Panc1 (cell line): ENCODE data around the gene FOXP2. TPM values are rescaled to one million over a fixed set of nuclear protein-coding genes. Genes with fewer than 3 reads are reported as not detected.

Experiments used
- ATAC-seq: fragments of 200-7000 bp; cut with Tn5 transposase; 2 replicates; pipeline ENCODE4 v1.9.1; 2020; ENCODE audit warnings: mild to moderate bottlenecking, moderate library complexity
- BruUV-seq: library from RNA; stranded (reverse); fragments of 400-500 nt; replicated peaks from 2 replicates; lab custom pipeline; 2021; lab: Mats Ljungman, UMichigan
- CTCF ChIA-PET: fragments of 300-600 bp; sonication (Branson Sonifier 250); formaldehyde crosslinking; loops from one replicate; lab custom pipeline; 2022; ENCODE audit warnings: antibody characterized with exemption; lab: Charles Lee
- POLR2A ChIA-PET: fragments of 300-600 bp; sonication (Branson Sonifier 250); formaldehyde crosslinking; loops from one replicate; lab custom pipeline; 2022; ENCODE audit warnings: antibody characterized with exemption; lab: Charles Lee
- DNase-seq: peaks from one replicate; pipeline ENCODE4 v3.0.0-alpha.2; 2010; ENCODE audit warnings: low read depth, low spot score
- H3K27ac ChIP-seq: 2 replicates; pipeline ENCODE4 v1.5.1; 2011; ENCODE audit warnings: mild to moderate bottlenecking, low read length, inconsistent platforms
- H3K27me3 ChIP-seq: fragments of 200-500 bp; sonication (Bioruptor generic); 2 replicates; pipeline ENCODE4 v1.6.0; 2014; ENCODE audit warnings: low read length, inconsistent platforms; ENCODE audit not compliant: control insufficient read depth, insufficient read depth
- H3K36me3 ChIP-seq: fragments of 200-500 bp; sonication (Bioruptor generic); 2 replicates; pipeline ENCODE4 v1.5.1; 2014; ENCODE audit warnings: inconsistent platforms, mild to moderate bottlenecking, low read length, moderate library complexity; ENCODE audit not compliant: control insufficient read depth, insufficient read depth
- H3K4me1 ChIP-seq: 2 replicates; pipeline ENCODE4 v1.5.1; 2011; ENCODE audit warnings: inconsistent platforms, mild to moderate bottlenecking, low read length, moderate library complexity; ENCODE audit not compliant: control insufficient read depth, insufficient read depth
- H3K4me3 ChIP-seq, 2 experiments: 2 replicates each; pipeline ENCODE4 v1.5.1; 2011 to 2012; ENCODE audit warnings: low read depth in 2 of 2, low read length in 2 of 2, mild to moderate bottlenecking in 2 of 2, inconsistent platforms in 1 of 2, moderate library complexity in 1 of 2
- H3K9me3 ChIP-seq: fragments of 200-500 bp; sonication (Bioruptor generic); 2 replicates; pipeline ENCODE4 v1.5.1; 2014; ENCODE audit warnings: low read depth, mild to moderate bottlenecking, inconsistent platforms, low read length, moderate library complexity; ENCODE audit not compliant: control insufficient read depth, insufficient read depth
- POLR2AphosphoS5 ChIP-seq: IDR thresholded peaks from 2 replicates; pipeline ENCODE4 v1.6.1; 2012; ENCODE audit warnings: mild to moderate bottlenecking, low read depth, low read length, moderate library complexity
- SIN3A ChIP-seq: IDR thresholded peaks from 2 replicates; pipeline ENCODE4 v1.6.1; 2012; ENCODE audit warnings: low read depth, mild to moderate bottlenecking, low read length, moderate library complexity, borderline replicate concordance; ENCODE audit not compliant: insufficient read depth
- TCF7L2 ChIP-seq: IDR thresholded peaks from 2 replicates; pipeline ENCODE4 v1.6.1; 2011; ENCODE audit warnings: mild to moderate bottlenecking, low read depth, low read length, inconsistent platforms
- in situ Hi-C: cut with HindIII; loops from 2 replicates; pipeline ENCODE4 v1.10.0; 2016; ENCODE audit warnings: low sequenced_read_pairs, low pct_unique_long_range_greater_than_20kb
- intact Hi-C: fragments of 100-400 bp; cut with micrococcal nuclease; formaldehyde crosslinking; loops from one replicate; pipeline ENCODE4 v1.10.0; 2022; ENCODE audit not compliant: unreplicated experiment
- total RNA-seq: library from RNA; stranded (reverse); gene quantifications from one replicate; pipeline ENCODE4 v1.2.1, GENCODE V29; 2021; ENCODE audit not compliant: unreplicated experiment
- TF ChIP-seq, protein P1 (sequence below), 2 experiments: IDR thresholded peaks; 2 replicates each; pipeline ENCODE4 v1.6.1; 2011 to 2012; ENCODE audit warnings: low read depth in 2 of 2, control low read depth in 1 of 2, low read length in 1 of 2, mild to moderate bottlenecking in 1 of 2, moderate library complexity in 1 of 2; ENCODE audit not compliant: insufficient read depth in 1 of 2
- TF ChIP-seq, protein P2 (sequence below): fragments of 450-650 bp; IDR thresholded peaks from 2 replicates; pipeline ENCODE4 v1.5.1; 2017; ENCODE audit warnings: mild to moderate bottlenecking

The FOXP2 gene
- total RNA-seq, 1 experiment from 2014 or later, result 0.54 TPM

DNA sequence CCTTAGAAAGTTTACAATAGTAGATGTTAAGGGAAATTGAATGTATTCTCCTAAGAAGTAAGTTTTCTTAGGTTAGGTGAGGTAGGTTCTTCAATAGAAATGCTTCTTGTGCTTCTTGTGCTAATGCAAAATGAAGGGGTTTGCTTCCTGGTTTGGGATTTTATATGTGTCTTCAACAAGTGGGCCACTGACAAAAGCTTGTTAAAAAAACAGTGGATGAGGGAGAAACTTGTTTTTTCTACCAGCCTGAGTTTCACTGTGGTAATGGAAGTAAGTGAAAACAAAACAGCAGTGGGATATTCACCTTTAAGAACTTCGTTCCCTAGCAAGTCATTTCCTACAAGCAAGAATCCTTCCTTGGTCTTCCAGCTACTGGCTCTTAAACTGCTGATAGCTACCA lies 107.5 kb downstream of the FOXP2 start:
- Histone ChIP-seq H3K4me3 (no peak overlapping the region), H3K4me1 (no peaks in the 10 kb centered on the region), H3K36me3 (no peaks in the 10 kb centered on the region), H3K27me3 (no peaks in the 10 kb centered on the region), H3K27ac (no peak overlapping the region; the same call in 1 of the 2 replicates), H3K9me3 (no peaks in the 10 kb centered on the region)
- ChIA-PET POLR2A (no interaction called here), CTCF (no interaction called here)
- TF ChIP-seq, protein P1, sequence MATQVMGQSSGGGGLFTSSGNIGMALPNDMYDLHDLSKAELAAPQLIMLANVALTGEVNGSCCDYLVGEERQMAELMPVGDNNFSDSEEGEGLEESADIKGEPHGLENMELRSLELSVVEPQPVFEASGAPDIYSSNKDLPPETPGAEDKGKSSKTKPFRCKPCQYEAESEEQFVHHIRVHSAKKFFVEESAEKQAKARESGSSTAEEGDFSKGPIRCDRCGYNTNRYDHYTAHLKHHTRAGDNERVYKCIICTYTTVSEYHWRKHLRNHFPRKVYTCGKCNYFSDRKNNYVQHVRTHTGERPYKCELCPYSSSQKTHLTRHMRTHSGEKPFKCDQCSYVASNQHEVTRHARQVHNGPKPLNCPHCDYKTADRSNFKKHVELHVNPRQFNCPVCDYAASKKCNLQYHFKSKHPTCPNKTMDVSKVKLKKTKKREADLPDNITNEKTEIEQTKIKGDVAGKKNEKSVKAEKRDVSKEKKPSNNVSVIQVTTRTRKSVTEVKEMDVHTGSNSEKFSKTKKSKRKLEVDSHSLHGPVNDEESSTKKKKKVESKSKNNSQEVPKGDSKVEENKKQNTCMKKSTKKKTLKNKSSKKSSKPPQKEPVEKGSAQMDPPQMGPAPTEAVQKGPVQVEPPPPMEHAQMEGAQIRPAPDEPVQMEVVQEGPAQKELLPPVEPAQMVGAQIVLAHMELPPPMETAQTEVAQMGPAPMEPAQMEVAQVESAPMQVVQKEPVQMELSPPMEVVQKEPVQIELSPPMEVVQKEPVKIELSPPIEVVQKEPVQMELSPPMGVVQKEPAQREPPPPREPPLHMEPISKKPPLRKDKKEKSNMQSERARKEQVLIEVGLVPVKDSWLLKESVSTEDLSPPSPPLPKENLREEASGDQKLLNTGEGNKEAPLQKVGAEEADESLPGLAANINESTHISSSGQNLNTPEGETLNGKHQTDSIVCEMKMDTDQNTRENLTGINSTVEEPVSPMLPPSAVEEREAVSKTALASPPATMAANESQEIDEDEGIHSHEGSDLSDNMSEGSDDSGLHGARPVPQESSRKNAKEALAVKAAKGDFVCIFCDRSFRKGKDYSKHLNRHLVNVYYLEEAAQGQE (IDR thresholded peaks at IDR 0.05; ENCODE audit: insufficient read depth in 1 of 2, low read depth in 2 of 2, low read length in 1 of 2), result no peak
- no peak for TF ChIP-seq SIN3A
- no peak for TF ChIP-seq POLR2AphosphoS5
- TF ChIP-seq, protein P2, sequence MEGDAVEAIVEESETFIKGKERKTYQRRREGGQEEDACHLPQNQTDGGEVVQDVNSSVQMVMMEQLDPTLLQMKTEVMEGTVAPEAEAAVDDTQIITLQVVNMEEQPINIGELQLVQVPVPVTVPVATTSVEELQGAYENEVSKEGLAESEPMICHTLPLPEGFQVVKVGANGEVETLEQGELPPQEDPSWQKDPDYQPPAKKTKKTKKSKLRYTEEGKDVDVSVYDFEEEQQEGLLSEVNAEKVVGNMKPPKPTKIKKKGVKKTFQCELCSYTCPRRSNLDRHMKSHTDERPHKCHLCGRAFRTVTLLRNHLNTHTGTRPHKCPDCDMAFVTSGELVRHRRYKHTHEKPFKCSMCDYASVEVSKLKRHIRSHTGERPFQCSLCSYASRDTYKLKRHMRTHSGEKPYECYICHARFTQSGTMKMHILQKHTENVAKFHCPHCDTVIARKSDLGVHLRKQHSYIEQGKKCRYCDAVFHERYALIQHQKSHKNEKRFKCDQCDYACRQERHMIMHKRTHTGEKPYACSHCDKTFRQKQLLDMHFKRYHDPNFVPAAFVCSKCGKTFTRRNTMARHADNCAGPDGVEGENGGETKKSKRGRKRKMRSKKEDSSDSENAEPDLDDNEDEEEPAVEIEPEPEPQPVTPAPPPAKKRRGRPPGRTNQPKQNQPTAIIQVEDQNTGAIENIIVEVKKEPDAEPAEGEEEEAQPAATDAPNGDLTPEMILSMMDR, result no peak
- no peak for TF ChIP-seq TCF7L2
- intact Hi-C loops (loop anchor here (10.0 kb wide), 1 partner anchor 63 kb away; no protein-coding TSS in a partner anchor), in situ Hi-C loops (no loop called here)
- no peak for DNase-seq
- no peak for ATAC-seq
- BruUV-seq, result no TSS peak

DNA sequence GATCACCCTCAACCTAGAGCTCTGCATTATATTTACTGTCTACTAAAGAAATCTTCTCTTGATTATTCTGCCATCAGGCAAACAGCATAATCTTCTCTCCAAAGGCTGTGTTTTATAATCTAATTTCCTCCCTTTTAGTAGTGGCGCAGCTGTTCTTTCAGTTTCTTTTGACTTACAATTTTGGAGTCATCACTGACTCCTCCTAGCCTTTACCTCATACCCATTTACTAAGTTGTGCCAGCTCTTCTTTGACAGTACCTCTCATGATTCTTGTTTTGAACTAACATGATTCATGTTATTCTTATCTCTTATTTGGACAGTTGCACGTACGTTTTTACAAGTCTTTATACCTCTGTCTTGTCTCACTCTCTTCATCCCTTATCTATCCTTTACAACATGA lies 113.0 kb downstream of the FOXP2 start:
- ATAC-seq (no peak), DNase-seq (no peak)
- intact Hi-C loops, result loop anchor here (10.0 kb wide), 1 partner anchor 57 kb away; no protein-coding TSS in a partner anchor
- no peak overlapping the region for H3K27ac ChIP-seq
- H3K4me3 ChIP-seq, result no peak overlapping the region
- in situ Hi-C loops, result no loop called here
- no peaks in the 10 kb centered on the region for H3K27me3 ChIP-seq
- CTCF ChIA-PET, result no interaction called here
- H3K36me3 ChIP-seq, result no peaks in the 10 kb centered on the region
- no TSS peak for BruUV-seq
- POLR2A ChIA-PET, result interaction anchor here (0.6 kb wide), 1 partner anchor 39 kb away, joined by 3 read pairs; no protein-coding TSS in a partner anchor
- no peaks in the 10 kb centered on the region; the same call in 1 of the 2 replicates for H3K4me1 ChIP-seq
- no peak for TF ChIP-seq POLR2AphosphoS5
- TF ChIP-seq, protein P1 (IDR thresholded peaks at IDR 0.05; ENCODE audit: insufficient read depth in 1 of 2, low read depth in 2 of 2, low read length in 1 of 2), result no peak
- TF ChIP-seq TCF7L2, result no peak
- TF ChIP-seq, protein P2, result no peak
- no peak for TF ChIP-seq SIN3A
- no peaks in the 10 kb centered on the region for H3K9me3 ChIP-seq
